Measurements from ENCODE around the gene ZNF44. TPM values are rescaled to one million over a fixed set of nuclear protein-coding genes. Genes with fewer than 3 reads are reported as not detected.
"Not testable (repeated sequence)": the region's sequence is repeated elsewhere in the genome, so short reads cannot be mapped to it uniquely, and the experiment has no call there.

The ZNF44 gene
- polyA plus RNA-seq (2014; cell fraction: cytosol; rRNA removed), result 3.9 and 4.5 TPM in 2 replicates
- polyA plus RNA-seq (2014; cell fraction: nucleus; rRNA removed), result 5.6 and 6.6 TPM in 2 replicates

GRCh38 chr19:12294249-12295158 is at the start of gene ZNF44:
TSS of gene ZNF44 (minus strand) at chr19:12294883. CDS start at chr19:12294694, 189 bp downstream.
- DNase-seq (ENCODE audit: low spot score), result peak; percentile 96

- peak; percentile 94 for DNase-seq (ENCODE audit: low spot score)
Observed at GRCh38 chr19:12333162-12334159, 38.8 kb upstream of the ZNF44 start, which contains the start of gene ZNF563. TSS of gene ZNF563 (minus strand) at chr19:12333633. CDS start at chr19:12333482, 151 bp downstream.

- no peak for DNase-seq (ENCODE audit: low spot score)
Observed at GRCh38 chr19:12331211-12331941, 36.7 kb upstream of the ZNF44 start.

- DNase-seq (ENCODE audit: low spot score), result no peak
Observed at GRCh38 chr19:12330340-12330739, 35.7 kb upstream of the ZNF44 start.

GRCh38 chr19:12325690-12326089 is 31.0 kb upstream of the ZNF44 start:
- DNase-seq (ENCODE audit: low spot score), result no peak

- DNase-seq (ENCODE audit: low spot score), result no peak
Observed at GRCh38 chr19:12318782-12319413, 24.2 kb upstream of the ZNF44 start.

GRCh38 chr19:12314553-12314952 is 19.9 kb upstream of the ZNF44 start:
- no peak for DNase-seq (ENCODE audit: low spot score)

- DNase-seq (ENCODE audit: low spot score), result not testable (repeated sequence)
Observed at GRCh38 chr19:12308891-12309290, 14.2 kb upstream of the ZNF44 start.

GRCh38 chr19:12295191-12295590 is 508 bp upstream of the ZNF44 start:
- no peak for DNase-seq (ENCODE audit: low spot score)

GRCh38 chr19:12293777-12294248 is 870 bp downstream of the ZNF44 start:
- DNase-seq (ENCODE audit: low spot score), result peak; percentile 84

- no peak for DNase-seq (ENCODE audit: low spot score)
Observed at GRCh38 chr19:12289790-12290065, 5.0 kb downstream of the ZNF44 start.

GRCh38 chr19:12287958-12288500 is 6.7 kb downstream of the ZNF44 start:
- no peak for DNase-seq (ENCODE audit: low spot score)

GRCh38 chr19:12284631-12285030 is 10.1 kb downstream of the ZNF44 start:
- DNase-seq (ENCODE audit: low spot score), result no peak

GRCh38 chr19:12284226-12284625 is 10.5 kb downstream of the ZNF44 start:
- DNase-seq (ENCODE audit: low spot score), result no peak

GRCh38 chr19:12278713-12279112 is 16.0 kb downstream of the ZNF44 start:
- DNase-seq (ENCODE audit: low spot score), result no peak

GRCh38 chr19:12272980-12273901 is 21.4 kb downstream of the ZNF44 start:
- DNase-seq (ENCODE audit: low spot score), result no peak

GRCh38 chr19:12272386-12272785 is 22.3 kb downstream of the ZNF44 start:
- DNase-seq (ENCODE audit: low spot score), result no peak

GRCh38 chr19:12270854-12271253 is 23.8 kb downstream of the ZNF44 start:
- DNase-seq (ENCODE audit: low spot score), result no peak

Measured in SK-N-DZ (cell line).